CD4-positive, alpha-beta T cell treated with Interleukin-1 beta for 1 hour (primary cell): ENCODE data around the gene RAB10.
"Not testable (repeated sequence)": the region's sequence is repeated elsewhere in the genome, so short reads cannot be mapped to it uniquely, and the experiment has no call there.

Source experiments
- DNase-seq, 2 donors: peaks; one replicate each; pipeline ENCODE4 v3.0.0-alpha.2; 2020 to 2022

Gene RAB10

DNA sequence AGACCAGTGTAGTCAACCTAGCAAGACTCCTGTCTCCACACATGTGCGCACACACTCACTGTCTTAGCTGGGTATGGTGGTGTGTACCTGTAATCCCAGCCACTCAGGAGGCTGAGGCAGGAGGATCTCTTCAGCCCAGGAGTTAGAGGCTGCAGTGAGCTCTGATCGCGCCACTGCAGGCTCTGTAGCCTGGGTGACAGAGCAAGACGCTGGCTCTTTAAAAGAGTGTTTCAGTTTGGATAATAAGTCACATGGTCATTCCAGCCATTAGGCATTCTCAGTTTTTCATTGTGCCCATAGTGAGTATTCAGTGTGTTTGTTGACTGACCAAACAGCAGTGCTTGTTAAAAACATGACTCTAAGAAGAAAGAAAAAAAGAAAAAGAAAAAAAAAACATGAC is 31.0 kb downstream of the RAB10 start:
- no peak for DNase-seq

DNA sequence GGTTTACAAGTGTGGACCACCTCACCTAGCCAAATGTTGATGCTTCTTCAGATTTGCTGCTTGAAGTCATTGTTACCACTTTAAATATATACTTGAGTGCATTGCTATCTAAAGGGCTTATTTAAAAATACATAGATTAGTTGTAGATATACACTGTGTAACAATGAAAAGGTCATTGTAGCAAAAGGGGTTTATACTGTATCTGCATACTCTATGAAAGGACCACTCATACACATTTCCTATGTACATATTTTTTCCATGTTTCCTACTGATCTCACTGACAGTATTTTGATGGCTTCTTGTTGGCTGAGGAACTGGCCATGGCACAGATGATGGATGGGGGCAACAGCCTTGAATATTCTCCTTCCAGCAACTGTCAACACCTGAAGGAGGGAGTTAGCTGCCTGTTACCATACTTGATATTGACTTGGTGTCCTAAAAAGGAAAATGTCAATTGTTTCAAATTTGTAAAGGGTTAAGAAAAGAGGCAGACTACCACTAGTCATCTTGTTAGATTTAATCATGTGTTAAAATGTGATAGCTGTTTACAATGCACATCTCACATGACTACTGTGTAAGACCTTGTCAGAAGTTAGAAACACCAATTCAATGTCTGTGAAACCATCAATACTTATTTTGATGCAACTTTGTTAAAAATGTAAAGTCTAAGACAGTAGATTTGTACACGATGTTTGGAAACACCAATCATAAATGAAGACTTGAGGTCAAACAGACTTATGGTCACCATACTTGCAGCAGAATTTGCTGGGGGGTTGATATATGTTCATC is 33.5 kb downstream of the RAB10 start:
- no peak for DNase-seq

DNA sequence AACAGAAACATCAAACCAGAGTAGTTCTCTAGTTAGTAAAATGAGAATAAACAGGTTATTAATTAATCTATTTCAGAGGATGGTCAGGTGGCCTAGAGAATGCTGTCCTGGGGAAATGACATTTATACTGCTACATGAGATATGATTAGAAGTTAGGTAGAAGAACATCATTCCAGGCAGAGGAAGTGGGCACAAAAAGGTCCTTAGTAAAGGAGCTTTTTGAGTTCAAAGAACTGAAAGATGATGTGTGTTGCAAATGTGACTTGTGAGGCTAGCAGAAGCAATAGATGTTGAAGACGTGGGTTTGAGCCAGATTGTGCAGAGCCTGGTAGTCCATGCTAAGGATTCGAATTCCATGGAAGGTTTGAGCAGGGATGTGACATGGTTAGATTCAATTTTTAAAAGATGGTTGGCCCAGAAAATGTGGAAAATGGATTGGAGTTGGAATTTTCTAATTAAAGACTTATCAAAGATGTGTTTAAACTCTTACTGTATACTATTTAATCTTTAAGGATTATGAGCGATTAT is 34.2 kb downstream of the RAB10 start:
- no peak for DNase-seq

DNA sequence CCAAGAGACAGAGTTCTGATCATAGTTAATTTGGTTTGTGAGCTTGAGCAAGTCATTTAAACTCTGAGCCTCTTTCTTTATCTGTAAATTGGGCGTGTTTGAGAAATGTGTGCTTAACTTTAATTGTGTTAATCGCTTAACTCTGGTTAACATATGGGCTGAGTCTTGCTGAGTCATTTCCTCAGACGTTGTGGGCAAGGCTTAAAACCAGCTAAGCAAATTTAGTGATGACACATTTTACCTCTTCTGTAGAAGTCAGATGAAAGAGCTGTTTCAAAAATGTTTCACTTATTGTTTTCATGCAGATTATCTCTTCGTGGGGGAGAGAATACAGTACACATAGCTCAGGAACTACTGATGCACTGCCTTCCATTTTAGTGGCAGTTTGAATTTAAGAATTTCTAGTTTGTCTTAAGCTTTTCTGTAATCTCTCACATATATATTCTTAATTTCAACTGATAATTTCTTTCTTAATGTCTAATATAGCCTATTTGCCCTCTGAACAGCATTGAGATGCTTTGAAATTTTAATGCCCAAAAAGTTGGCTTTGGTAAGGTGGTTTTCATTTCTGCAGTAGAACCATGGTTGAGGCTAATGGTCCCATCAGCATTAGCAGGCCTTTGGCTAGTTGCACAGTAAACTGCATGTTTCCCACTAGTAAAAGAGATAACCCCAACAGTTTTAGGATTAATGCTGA is 34.9 kb downstream of the RAB10 start:
- DNase-seq, result peak; percentile 43 to 54

DNA sequence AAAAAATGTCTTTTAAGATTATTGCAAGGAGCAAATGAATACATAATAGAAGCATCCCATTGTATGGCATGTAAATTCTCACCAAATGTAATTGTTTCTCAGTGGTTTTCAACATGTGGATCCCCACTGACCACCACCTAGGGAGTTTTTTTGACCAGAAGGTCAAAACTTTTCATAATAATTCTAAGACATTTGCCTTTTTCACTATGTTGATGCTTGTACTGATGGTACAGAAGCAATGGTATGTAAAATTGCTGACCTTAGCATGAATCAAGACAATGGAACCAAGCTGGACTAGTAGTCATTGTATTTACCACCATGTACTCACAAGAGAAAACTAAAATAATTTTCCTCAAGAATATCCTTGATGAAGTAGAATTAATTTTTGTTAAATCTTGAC is 36.8 kb downstream of the RAB10 start:
- DNase-seq, result no peak

DNA sequence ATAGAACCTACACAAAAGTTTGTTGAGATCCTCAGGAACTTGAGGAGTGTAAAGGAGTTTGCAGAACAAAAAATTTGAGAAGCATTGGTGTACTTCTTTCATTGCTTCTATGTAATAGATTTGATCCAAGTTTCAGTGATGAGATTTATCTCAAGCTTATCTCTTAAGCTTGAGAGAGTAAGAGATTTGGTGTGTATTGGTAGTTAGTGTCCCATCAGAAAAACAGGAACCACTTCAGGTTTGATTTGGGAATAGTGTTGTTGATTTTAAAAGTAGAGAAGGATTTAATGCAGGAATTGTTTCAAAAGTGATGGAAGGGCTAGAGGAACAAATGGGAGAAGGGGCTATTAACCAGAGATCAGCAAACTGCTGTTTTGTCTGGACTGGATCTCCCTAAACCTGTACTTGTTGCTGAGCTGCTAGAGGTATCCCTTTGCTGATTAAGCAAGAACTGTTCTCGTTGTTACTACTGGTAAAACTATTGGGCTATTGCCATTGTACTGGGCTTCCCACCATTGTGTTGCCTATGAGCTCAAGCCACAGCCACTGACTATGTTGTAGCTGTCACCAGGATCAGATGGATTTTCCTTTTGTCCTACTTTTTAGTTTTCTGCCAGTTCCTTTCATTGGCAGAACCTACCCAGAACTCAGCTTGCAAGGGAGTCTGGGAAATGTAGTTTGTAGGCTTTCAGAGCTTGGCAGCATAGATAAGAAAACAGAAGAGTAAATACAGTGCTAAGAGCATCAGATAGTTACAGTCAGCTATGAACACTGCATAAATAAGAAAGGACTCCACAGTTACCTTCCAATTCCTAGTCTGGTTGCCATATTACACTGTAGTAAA is 39.3 kb downstream of the RAB10 start:
- no peak for DNase-seq

DNA sequence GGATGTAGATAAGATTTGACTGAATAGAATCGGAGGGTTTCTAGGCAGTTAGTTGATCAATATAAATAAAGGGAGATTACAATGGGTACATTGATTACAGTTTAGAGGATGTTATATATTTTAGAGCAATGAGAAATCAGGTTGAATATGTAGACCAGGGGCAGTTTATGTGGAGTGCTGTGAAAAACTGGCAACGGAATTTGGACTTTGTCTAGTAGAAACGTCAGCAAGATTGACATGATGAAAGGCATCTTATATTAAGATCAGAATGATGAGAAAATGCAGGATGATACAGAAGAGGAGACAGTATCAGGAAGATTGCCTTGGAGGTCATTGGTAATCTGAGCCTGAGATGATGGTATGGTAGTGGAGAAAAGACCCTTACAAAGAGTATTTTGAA is 39.9 kb downstream of the RAB10 start:
- no peak for DNase-seq

DNA sequence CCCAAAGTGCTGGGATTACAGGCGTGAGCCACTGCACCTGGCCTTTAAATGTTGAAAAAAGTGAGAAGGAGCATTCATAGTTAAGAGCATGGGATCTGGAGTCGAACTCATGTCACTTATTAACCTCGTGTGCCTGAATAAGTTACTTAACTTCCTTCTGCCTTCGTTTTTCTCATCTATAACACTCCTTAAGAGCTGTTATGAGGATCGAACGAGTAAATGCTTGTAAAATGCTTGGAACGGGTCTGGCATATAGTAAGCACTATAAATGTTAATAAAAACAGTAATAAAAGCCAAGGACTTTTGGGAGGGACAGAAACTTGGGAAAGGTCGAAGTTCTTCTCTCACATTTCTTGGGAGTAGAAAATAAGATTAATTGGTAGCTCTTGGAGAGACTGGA is 40.8 kb downstream of the RAB10 start:
- no peak for DNase-seq

DNA sequence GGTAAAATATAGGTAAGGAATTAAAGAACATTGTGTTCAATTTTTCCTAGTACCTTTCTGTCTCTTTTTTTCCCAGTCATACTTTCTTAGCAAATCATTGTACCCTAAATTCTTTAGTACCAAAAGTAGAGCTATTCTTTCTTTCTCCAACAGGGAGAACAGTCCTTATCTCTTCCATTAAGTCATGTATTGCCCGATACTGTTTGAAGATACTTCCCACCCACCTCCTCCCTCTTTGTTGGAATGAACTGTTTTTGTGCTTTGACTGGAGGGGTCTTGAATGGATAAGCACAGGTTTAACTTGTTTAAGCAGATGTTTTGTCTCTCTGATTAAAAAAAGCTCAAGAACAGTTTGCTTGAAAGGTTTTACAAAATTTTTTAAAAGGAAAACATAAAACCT is 41.3 kb downstream of the RAB10 start:
- no peak for DNase-seq

DNA sequence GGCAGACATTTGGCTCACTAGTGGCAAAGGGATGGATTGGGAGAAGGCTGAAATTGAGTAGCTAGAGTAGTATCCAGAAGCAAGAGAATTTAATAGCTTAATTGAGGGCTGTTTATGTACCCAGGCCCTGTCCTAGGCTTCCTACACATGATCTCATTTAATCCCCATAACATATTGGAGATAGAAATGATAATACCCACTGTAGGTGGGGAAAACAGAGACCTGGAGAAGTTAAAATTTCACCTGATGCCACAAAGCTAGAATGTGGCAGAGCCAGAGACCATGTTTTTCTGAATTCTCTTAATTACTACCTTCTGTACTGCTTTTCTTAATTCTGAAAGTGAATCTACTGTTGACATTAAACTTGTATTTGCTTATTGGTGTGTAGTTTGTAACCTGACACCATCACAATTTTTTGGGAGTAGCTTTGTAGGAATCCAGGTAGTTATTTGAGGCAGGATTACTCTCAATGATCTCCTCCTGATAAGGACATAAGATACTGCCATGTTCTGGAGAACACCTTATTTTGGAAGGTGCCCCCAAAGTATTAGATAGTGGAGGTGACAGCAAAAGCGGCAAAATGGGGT is 42.2 kb downstream of the RAB10 start:
- DNase-seq, result no peak

DNA sequence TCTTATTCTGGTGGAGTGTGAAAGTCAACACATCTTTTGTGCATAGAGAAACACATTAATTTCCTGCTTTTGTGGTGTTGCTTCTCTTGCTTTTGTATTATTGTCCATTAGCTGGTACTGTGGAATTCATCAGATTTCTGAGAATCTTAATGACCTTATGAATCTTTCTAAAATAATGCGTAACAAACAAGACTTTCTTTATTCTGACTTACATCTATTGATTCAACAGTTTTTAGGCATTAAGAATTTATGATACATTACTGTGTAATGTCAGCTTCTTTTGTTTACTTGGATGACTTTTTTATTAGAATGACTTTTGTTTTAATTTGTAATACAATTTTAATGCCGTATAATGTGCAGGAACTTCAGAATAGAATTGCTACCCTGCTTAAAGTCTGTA is 43.4 kb downstream of the RAB10 start:
- no peak for DNase-seq

DNA sequence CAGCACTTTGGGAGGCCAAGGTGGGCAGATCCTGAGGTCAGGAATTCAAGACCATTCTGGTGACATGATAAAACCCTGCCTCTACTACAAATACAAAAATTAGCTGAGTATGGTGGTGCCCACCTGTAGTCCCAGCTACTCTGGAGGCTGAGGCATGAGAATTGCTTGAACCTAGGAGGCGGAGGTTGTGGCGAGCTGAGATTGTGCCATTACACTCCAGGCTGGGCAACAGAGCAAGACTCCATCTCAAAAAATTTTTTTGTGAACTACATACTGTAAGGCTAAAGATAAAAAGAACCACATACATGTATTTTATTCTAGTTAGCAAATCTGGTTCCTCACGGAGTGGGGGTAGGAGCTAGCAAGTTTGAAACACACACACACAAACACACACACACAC is 45.1 kb downstream of the RAB10 start:
- DNase-seq, result no peak

DNA sequence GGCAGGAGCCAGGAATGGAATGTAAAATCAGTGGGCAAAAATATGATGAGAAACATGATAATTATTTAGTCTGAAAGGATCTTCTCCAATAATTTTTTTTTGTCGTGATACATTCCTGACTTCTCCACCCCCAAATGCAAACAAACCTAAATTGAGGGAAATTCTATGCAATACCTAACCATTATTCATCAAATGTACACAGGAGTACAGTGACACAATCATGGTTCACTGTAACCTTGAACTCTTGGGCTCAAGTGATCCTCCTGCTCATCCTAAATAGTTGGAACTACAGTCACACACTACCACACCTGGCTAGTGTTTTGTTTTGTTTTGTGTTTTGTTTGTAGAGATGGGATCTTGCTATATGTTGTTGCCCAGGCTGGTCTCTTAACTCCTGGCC is 46.5 kb downstream of the RAB10 start:
- no peak for DNase-seq

DNA sequence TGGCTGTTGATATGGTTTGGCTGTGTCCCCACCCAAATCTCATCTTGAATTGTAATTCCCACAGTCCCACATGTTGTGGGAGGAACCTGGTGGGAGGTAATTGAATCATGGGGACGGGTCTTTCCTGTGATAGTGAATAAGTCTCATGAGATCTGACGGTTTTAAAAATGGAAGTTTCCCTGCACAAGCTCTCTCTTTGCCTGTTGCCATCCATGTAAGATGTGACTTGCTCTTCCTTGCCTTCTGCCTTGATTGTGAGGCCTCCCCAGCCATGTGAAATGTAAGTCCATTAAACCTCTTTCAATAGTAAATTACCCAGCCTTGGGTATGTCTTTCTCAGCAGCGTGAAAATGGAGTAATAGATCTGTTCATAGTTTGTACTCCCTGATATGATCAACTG is 47.0 kb downstream of the RAB10 start:
- DNase-seq, result not testable (repeated sequence)

DNA sequence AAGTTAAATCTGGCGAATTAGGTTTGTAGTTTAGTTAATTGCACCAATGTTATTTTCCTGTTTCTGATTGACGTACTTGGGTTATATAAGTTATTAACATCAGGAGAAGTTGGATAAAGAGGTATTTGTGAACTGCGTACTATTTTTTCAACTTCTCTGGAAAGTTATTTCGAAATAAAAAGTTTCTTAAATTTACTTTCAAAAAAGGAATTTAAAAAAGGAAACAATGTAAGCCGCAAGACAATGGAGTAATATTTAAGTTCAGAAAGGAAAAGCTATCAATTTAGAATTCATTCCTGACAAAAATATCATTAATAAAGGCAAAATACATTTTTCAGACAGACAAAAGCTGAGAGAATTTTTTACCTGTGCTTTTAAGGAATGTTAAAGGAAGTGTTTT is 47.7 kb downstream of the RAB10 start:
- no peak for DNase-seq

DNA sequence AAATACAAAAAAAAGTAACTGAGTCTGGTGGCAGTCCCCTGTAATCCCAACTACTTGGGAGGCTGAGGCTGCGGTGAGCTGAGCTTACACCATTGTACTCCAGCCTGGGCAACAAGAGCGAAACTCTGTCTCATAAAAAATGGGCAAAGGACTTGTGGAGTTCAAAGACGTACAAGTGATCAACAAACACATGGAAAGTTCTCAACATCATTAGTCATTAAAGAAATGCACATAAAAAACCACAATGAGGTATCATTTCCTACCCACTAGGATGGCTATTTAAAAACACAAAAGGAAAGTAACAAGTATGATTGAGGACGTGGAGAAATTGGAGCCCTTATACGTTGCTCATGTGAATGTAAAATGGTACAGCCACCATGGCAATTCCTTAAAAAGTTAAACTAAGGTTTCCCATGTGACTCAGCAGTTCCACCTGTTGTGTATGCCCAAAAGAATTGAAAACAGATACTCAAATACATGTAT is 52.3 kb downstream of the RAB10 start:
- peak in 1 of 2 donors; percentile 17 for DNase-seq

DNA sequence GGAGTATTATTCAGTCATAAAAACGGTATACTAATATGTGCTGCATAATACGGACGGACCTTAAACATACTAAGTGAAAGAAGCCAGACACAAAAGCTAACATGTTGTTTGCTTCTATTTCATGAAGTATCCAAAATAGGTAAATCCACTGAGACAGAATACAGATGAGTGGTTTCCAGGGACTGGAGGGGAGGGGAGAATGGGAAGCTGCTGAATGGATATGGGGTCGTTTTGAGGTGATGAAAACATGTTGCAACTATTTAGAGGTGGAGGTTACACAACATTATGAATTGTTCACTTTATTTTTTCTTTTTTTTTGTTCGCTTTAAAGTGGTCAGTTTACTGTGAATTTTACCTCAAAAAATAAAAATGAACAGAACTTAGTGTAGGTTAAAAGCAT is 52.9 kb downstream of the RAB10 start:
- no peak for DNase-seq

DNA sequence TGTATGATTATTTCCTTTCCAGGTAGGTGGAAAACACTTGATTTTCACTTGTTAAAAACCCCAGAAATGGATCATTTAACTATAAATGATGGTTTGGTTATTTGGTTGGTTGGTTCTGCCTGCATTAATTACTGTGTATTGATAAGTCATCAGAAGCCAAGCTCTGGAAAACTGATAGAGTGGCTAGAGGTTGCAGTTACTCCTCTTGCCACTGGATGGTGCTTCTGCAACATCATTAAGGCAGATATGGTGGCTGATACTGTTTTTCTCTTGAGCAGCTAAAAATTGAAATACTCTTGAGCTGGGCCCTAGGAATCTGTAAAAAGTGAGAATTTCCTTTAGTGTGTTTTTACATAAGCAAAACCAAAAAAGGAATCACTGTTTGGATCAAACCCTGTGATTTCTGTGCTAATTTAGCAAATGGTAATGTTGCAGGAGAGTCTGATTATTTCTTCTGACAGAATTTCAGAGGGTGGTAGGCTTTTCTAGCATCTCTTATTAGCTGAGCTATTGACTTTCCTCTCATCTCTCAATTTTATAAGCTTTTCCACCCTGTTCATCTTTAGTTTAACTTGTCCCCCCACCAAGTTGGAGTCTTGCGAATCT is 54.3 kb downstream of the RAB10 start:
- peak; percentile 8 to 48 for DNase-seq

DNA sequence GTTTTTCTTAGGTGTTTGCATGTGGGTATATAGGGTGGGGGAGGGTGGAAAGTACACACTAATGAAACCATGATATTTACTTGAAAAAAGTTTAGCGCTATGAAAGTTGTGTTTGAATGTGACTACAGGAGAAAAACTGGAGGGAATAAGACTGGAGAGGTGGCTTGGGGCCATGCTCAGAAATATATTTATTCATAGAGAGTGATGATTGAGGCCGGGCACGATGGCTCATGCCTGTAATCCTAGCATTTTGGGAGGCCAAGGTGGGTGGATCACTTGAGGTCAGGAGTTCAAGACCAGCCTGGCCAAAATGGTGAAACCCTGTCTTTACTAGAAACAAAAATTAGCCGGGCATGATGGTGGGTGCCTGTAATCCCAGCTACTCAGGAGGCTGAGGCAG is 55.0 kb downstream of the RAB10 start:
- not testable (repeated sequence) for DNase-seq

DNA sequence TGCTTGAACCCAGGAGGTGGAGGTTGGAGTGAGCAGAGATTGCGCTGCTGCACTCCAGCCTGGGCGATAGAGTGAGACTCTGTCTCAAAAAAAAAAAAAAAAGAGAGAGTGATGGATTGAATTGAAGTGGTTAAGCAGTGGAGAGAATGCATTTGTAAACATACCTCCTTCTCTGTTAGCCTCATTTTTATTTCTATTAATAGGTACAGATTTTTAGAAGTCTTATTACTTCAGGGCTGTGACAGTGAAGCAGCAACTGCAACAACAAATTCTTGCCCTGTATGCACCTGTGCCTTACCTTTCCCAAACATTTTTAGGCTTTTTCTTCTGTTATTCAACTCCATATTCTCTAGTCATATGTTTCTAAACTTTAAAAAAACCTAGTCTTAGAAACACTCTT is 55.5 kb downstream of the RAB10 start:
- no peak for DNase-seq

DNA sequence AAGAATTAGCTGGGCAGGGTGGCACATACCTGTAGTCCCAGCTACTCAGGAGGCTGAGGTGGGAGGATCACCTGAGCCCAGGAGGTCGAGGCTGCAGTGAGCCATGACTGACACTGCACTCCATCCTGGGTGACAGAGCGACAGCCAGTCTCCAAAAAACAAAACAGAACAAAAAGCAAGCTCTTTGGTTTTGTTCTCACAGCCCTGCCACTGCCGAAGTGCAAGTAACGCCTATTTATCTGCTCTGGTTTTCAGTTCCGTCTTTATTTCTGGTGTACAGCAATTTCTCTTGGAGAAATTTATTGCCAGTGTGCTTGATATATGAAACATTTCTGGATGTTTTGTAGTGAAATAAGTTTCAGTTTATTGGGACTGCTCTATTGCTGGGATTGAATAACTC is 61.9 kb downstream of the RAB10 start:
- no peak for DNase-seq

DNA sequence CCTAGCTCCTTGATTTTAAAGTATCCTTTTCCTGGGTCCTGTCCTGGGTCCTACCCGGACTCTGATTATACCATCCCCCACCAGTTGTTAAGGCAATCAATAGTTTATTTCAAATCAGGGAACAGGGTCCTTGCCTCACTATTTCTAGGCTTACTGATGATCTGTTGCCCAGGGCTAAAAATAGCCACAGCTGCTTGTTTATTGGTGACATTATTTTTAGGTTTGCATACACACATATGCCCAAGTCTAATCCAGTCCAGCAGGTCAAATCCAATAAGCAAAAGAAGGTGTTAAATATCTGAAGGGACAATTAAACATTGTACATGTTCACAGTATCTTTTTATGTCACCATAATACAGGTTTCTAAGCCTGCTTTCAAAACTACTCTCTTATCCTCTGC is 66.0 kb downstream of the RAB10 start:
- DNase-seq, result no peak

DNA sequence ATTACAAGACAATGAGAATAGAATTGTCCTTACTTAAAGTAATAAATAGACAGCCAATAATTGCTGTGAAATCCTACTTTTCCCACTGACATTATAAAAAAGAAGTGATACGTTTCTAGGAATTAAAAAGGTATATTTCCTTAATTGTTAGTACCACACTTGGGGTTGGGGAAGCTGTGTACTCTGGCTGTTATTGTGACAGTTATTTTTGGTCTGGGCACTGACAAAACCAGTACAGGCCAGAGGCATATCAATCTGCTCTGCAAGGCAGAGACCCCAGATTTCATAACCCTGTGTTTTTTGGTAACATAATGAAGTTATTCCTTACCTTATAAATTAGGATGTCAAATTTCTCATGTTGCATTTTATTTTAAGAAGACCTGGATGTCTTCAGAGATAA is 66.5 kb downstream of the RAB10 start:
- no peak for DNase-seq
